NT2/D1 (cell line): Measurements from ENCODE around the gene PRKG1.

ENCODE experiments used
- SUZ12 ChIP-seq: IDR thresholded peaks from 2 replicates; pipeline ENCODE4 v1.6.1; 2011; ENCODE audit not compliant: insufficient read length, insufficient read depth; ENCODE audit errors: extremely low read depth
- YY1 ChIP-seq: IDR thresholded peaks from 2 replicates; pipeline ENCODE4 v1.6.1; 2011; ENCODE audit not compliant: insufficient read length, insufficient read depth
- ZNF274 ChIP-seq: IDR thresholded peaks from 2 replicates; pipeline ENCODE4 v1.6.1; 2011; ENCODE audit warnings: mild to moderate bottlenecking, low read depth, low read length

GRCh38 chr10:52316001-52316400, 1241.7 kb downstream of the PRKG1 start:
- TF ChIP-seq YY1 (no peak), SUZ12 (no peak), ZNF274 (no peak)
